Neutrophil (primary cell): ENCODE data around the gene ZDHHC11.
"Not testable (repeated sequence)": the region's sequence is repeated elsewhere in the genome, so short reads cannot be mapped to it uniquely, and the experiment has no call there.

Experiments
- H3K27ac ChIP-seq: fragments of 200-600 bp; sonication (generic); 2 replicates; pipeline ENCODE4 v1.5.1; 2016; ENCODE audit warnings: mild to moderate bottlenecking, moderate library complexity
- H3K27me3 ChIP-seq: fragments of 200-600 bp; sonication (generic); 2 replicates; pipeline ENCODE4 v1.6.0; 2016; ENCODE audit warnings: mild to moderate bottlenecking
- H3K36me3 ChIP-seq: fragments of 200-600 bp; sonication (generic); 2 replicates; pipeline ENCODE4 v1.5.1; 2017
- H3K4me1 ChIP-seq, 2 experiments: fragments of 200-600 bp in 1 of 2; sonication (generic) in 1 of 2; 1 replicate in 1 of 2; 2 replicates in 1 of 2; pipeline versions ENCODE4 v1.5.1 to v1.6.1; 2013 to 2016; ENCODE audit warnings: low read depth in 1 of 2, low read length in 1 of 2, mild to moderate bottlenecking in 1 of 2, moderate library complexity in 1 of 2; ENCODE audit not compliant: control insufficient read depth in 1 of 2, insufficient read depth in 1 of 2
- H3K4me3 ChIP-seq, 2 experiments: fragments of 200-600 bp in 1 of 2; sonication (generic) in 1 of 2; 1 replicate in 1 of 2; 2 replicates in 1 of 2; pipeline ENCODE4 v1.5.1; 2013 to 2016; ENCODE audit warnings: low read depth in 1 of 2, low read length in 1 of 2, mild to moderate bottlenecking in 1 of 2, moderate library complexity in 1 of 2
- H3K9me3 ChIP-seq: fragments of 200-600 bp; sonication (generic); 2 replicates; pipeline ENCODE4 v1.5.1; 2016
- CTCF ChIP-seq: fragments of 200-600 bp; sonication (generic); IDR thresholded peaks from 2 replicates; pipeline ENCODE4 v1.5.1; 2016; ENCODE audit warnings: antibody characterized with exemption

Gene ZDHHC11

GRCh38 chr5:757931-758697, 92.7 kb downstream of the ZDHHC11 start:
- Histone ChIP-seq H3K27me3 (peaks cover 16% of the 10 kb centered on the region), H3K9me3 (no peaks in the 10 kb centered on the region), H3K4me1 (no peaks in the 10 kb centered on the region), H3K27ac (no peak overlapping the region), H3K4me3 (no peak overlapping the region), H3K36me3 (no peaks in the 10 kb centered on the region)
- no peak for TF ChIP-seq CTCF

- H3K9me3 ChIP-seq = no peaks in the 10 kb centered on the region
- TF ChIP-seq CTCF = no peak
- H3K4me1 ChIP-seq = no peaks in the 10 kb centered on the region
- peaks cover 16% of the 10 kb centered on the region for H3K27me3 ChIP-seq
- H3K4me3 ChIP-seq = no peak overlapping the region
- H3K36me3 ChIP-seq = no peaks in the 10 kb centered on the region
- no peak overlapping the region for H3K27ac ChIP-seq
Observed at GRCh38 chr5:757346-757930, 93.3 kb downstream of the ZDHHC11 start.

- no peaks in the 10 kb centered on the region for H3K9me3 ChIP-seq
- no peaks in the 10 kb centered on the region for H3K4me1 ChIP-seq
- no peak overlapping the region for H3K4me3 ChIP-seq
- peaks cover 12% of the 10 kb centered on the region for H3K27me3 ChIP-seq
- TF ChIP-seq CTCF = no peak
- H3K27ac ChIP-seq = no peak overlapping the region
- H3K36me3 ChIP-seq = no peaks in the 10 kb centered on the region
Observed at GRCh38 chr5:756865-757345, 93.9 kb downstream of the ZDHHC11 start.

GRCh38 chr5:756171-756570, 94.6 kb downstream of the ZDHHC11 start:
- H3K27me3 ChIP-seq = peaks cover 12% of the 10 kb centered on the region
- H3K9me3 ChIP-seq = no peaks in the 10 kb centered on the region
- no peak overlapping the region for H3K27ac ChIP-seq
- H3K4me3 ChIP-seq = no peak overlapping the region
- TF ChIP-seq CTCF = no peak
- no peaks in the 10 kb centered on the region for H3K4me1 ChIP-seq
- H3K36me3 ChIP-seq = no peaks in the 10 kb centered on the region

- not testable (repeated sequence) for H3K9me3 ChIP-seq, H3K4me1 ChIP-seq, H3K27ac ChIP-seq, H3K4me3 ChIP-seq, H3K27me3 ChIP-seq, H3K36me3 ChIP-seq
Observed at GRCh38 chr5:754143-754632, 96.6 kb downstream of the ZDHHC11 start.

- not testable (repeated sequence) for H3K4me1 ChIP-seq, H3K27me3 ChIP-seq, H3K36me3 ChIP-seq, H3K9me3 ChIP-seq, H3K4me3 ChIP-seq, H3K27ac ChIP-seq
Observed at GRCh38 chr5:753567-754142, 97.1 kb downstream of the ZDHHC11 start.

- not testable (repeated sequence) for H3K9me3 ChIP-seq, H3K4me3 ChIP-seq, H3K4me1 ChIP-seq, H3K36me3 ChIP-seq, H3K27me3 ChIP-seq, H3K27ac ChIP-seq
Observed at GRCh38 chr5:752532-753115, 98.2 kb downstream of the ZDHHC11 start.

- H3K9me3 ChIP-seq, H3K4me1 ChIP-seq, H3K27me3 ChIP-seq, H3K4me3 ChIP-seq, H3K27ac ChIP-seq, H3K36me3 ChIP-seq: not testable (repeated sequence)
Observed at GRCh38 chr5:751992-752391, 98.8 kb downstream of the ZDHHC11 start.
